GM19438 (cell line): ENCODE measurements around the gene MYL4.
"Not testable (repeated sequence)": the region's sequence is repeated elsewhere in the genome, so short reads cannot be mapped to it uniquely, and the experiment has no call there.

Source experiments
- ATAC-seq: cut with Tn5 transposase; IDR thresholded peaks from one replicate; pipeline ENCODE4 v1.9.1; 2021; ENCODE audit warnings: low read depth; ENCODE audit not compliant: unreplicated experiment

Gene MYL4

DNA sequence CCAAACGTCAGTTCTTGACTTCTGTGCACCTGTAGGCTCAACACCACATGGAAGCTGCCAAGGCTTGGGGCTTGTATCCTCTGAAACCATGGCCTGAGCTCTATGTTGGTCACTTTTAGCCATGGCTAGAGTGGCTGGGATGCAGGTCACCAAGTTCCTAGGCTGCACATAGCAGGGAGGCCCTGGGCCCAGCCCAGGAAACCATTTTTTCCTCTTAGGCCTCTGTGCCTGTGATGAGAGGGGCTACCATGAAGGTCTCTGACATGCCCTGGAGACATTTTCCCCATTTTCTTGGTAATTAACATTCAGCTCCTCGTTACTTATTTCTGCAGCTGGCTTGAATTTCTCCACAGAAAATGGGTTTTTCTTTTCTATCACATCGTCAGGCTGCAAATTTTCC is 59.8 kb downstream of the MYL4 start:
- ATAC-seq, result not testable (repeated sequence)

DNA sequence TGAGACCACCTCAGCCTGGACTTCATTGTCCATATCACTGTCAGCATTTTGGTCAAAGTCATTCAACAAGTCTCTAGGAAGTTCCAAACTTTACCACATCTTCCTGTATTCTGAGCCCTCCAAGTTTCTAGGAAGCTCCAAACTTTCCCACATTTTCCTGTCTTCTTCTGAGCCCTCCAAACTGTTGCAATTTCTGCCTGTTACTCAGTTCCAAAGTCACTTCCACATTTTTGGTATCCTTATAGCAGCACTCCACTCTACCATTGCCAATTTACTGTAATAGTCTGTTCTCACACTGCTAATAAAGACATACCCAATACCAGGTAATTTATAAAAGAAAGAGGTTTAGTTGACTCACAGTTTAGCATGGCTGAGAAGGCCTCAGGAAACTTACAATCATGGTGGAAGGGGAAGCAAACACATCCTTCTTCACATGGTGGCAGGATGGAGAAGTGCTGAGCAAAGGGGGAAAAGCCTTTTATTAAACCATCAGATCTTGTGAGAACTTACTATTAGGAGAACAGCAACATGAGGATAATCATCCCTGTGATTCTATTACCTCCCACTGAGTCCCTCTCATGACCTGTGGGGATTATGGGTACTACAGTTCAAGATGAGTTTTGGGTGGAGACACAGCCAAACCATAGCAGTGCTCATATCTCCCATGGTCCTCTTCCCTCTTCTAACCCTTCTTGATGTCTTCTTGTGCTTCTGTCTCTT is 60.6 kb downstream of the MYL4 start:
- not testable (repeated sequence) for ATAC-seq

DNA sequence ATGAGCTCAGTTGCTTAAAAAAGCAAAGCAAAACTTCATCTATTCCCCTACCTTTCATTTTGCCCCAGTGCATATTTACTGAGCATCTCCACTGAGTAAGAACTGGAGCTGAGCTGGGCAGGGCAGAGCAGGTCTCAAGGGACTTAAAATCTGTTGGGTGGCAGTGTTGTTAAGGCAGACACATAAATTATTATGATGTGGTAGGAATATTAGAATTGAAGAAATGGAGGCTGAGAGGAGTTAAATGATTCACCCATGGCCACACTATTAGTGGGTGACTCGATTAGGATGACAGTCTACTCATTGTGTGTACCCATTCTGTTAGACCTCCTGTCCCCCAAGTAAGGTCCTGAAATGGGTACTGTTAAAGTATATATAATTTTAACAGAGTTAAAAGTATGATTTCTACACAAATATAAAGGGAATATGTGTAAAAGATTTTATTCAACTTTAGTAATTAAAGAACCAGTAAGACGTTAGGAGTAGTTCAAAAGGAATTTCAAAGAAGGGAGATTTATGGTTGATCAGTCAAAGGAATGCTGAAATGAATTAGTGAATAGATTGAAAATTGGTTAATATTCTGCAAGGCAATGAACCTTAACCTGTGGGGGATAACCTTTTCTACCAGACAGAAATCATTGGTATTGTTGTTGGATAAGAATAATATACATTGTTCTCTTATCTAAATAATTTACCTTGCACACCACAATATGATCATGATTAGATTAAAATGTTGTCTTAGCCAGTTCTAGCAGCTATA is 62.0 kb downstream of the MYL4 start:
- no peak for ATAC-seq

DNA sequence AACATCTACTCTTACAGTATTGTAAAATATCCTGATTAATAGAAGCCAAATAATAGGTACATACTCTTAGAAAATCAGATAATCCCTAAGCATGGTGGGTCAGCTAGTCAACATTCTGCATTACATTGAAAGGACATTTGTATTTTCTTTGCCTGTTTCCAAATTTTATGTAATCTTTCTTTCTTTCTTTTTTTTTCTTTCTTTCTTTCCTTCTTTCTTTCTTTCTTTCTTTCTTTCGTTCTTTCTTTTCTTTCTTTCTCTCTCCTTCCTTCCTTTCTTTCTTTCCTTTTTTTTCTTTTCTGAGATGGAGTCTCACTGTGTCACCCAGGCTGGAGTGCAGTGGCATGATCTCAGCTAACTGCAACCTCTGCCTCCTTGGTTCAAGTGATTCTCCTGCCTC is 63.3 kb downstream of the MYL4 start:
- no peak for ATAC-seq

DNA sequence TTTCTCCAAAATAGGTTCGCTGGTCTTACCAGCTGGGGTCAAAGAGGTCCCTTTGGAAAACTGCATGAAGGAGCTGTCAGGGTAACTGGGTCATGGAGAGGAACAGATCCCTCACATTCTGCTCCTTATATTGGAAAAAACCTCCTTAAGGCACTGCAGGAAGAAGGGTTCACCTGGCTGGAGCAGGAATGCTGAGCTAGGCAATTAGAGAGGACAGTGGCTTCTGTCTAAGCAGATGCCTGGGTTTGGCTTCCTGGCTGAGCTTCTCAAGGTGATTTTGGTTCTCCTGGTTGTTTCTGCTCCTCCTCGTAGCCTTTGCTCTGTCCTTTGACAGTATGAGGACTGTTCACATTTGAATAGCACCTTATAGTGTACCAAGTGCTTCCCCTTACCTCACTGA is 64.1 kb downstream of the MYL4 start:
- no peak for ATAC-seq
